DOHH2 (cell line): Measurements from ENCODE around the gene TTI1.

Experiments
- H3F3A ChIP-seq: fragments of 200-600 bp; sonication (generic), shearing (Covaris generic); 2 replicates; pipeline ENCODE4 v1.6.0; 2016; ENCODE audit warnings: antibody characterized with exemption, mild to moderate bottlenecking; ENCODE audit not compliant: control insufficient read depth, insufficient read depth
- H3K27ac ChIP-seq: fragments of 200-600 bp; sonication (generic); 2 replicates; pipeline ENCODE4 v1.5.1; 2014; ENCODE audit warnings: low read depth, mild to moderate bottlenecking, low read length, moderate library complexity
- H3K27me3 ChIP-seq: fragments of 200-600 bp; sonication (generic); 2 replicates; pipeline ENCODE4 v1.6.1; 2014; ENCODE audit warnings: mild to moderate bottlenecking, low read length, mixed read lengths; ENCODE audit not compliant: control insufficient read depth
- H3K36me3 ChIP-seq: fragments of 200-600 bp; sonication (generic); 2 replicates; pipeline ENCODE4 v1.6.1; 2014; ENCODE audit warnings: mild to moderate bottlenecking, low read length, moderate library complexity, mixed read lengths; ENCODE audit not compliant: control insufficient read depth
- H3K4me1 ChIP-seq: fragments of 200-600 bp; sonication (generic); 2 replicates; pipeline ENCODE4 v1.6.1; 2014; ENCODE audit warnings: mild to moderate bottlenecking, low read length, mixed read lengths; ENCODE audit not compliant: control insufficient read depth
- H3K4me2 ChIP-seq: fragments of 200-600 bp; sonication (generic); 2 replicates; pipeline ENCODE4 v1.6.0; 2014; ENCODE audit warnings: mild to moderate bottlenecking, low read length, moderate library complexity
- H3K4me3 ChIP-seq: fragments of 200-600 bp; sonication (generic); 2 replicates; pipeline ENCODE4 v1.5.1; 2014; ENCODE audit warnings: mild to moderate bottlenecking, low read length, mixed read lengths
- H3K79me2 ChIP-seq: fragments of 200-600 bp; sonication (generic); 2 replicates; pipeline ENCODE4 v1.6.1; 2014; ENCODE audit warnings: mild to moderate bottlenecking, low read length, mixed read lengths; ENCODE audit not compliant: control insufficient read depth
- H3K9me2 ChIP-seq: fragments of 200-600 bp; sonication (generic); replicated peaks from 2 replicates; pipeline ENCODE4 v1.6.1; 2014; ENCODE audit warnings: mild to moderate bottlenecking, low read length, mixed read lengths; ENCODE audit not compliant: control insufficient read depth
- H3K9me3 ChIP-seq: fragments of 200-600 bp; sonication (generic); 2 replicates; pipeline ENCODE4 v1.6.1; 2014; ENCODE audit warnings: antibody characterized with exemption, low read length, mixed read lengths; ENCODE audit not compliant: control insufficient read depth, insufficient read depth
- H4K20me1 ChIP-seq: fragments of 200-600 bp; sonication (generic); 2 replicates; pipeline ENCODE4 v1.6.0; 2014; ENCODE audit warnings: low read depth, mild to moderate bottlenecking, antibody characterized with exemption, low read length, moderate library complexity; ENCODE audit not compliant: control insufficient read depth, insufficient read depth
- CTCF ChIP-seq: fragments of 200-600 bp; sonication (generic); IDR thresholded peaks from one replicate; pipeline ENCODE4 v1.5.1; 2014; ENCODE audit warnings: antibody characterized with exemption, mild to moderate bottlenecking, low read depth, low read length; ENCODE audit not compliant: poor library complexity, severe bottlenecking
- EZH2phosphoT487 ChIP-seq: fragments of 200-600 bp; sonication (generic); IDR thresholded peaks from 2 replicates; pipeline ENCODE4 v1.6.1; 2017; ENCODE audit warnings: borderline replicate concordance, mild to moderate bottlenecking, antibody characterized with exemption, low read length, moderate library complexity, mixed read lengths

The TTI1 gene

GRCh38 chr20:37937686-37938085 is 95.6 kb downstream of the TTI1 start:
- no peaks in the 10 kb centered on the region for H3K9me3 ChIP-seq
- no peaks in the 10 kb centered on the region for H4K20me1 ChIP-seq
- TF ChIP-seq EZH2phosphoT487 (no peak), CTCF (no peak)
- no peak overlapping the region for H3K27ac ChIP-seq
- no peaks in the 10 kb centered on the region for H3K36me3 ChIP-seq
- H3K4me3 ChIP-seq, result no peak overlapping the region
- no peaks in the 10 kb centered on the region for H3K9me2 ChIP-seq
- no peak overlapping the region for H3K4me2 ChIP-seq
- H3K27me3 ChIP-seq, result 0 out of 2 replicates have a peak, but pooled peaks cover 2% of the 10 kb centered on the region
- no peaks in the 10 kb centered on the region; the same call in 1 of the 2 replicates for H3K4me1 ChIP-seq
- no peaks in the 10 kb centered on the region for H3F3A ChIP-seq
- no peaks in the 10 kb centered on the region for H3K79me2 ChIP-seq

- no peak overlapping the region for H3K27ac ChIP-seq
- no peaks in the 10 kb centered on the region for H3F3A ChIP-seq
- H3K79me2 ChIP-seq, result no peaks in the 10 kb centered on the region
- H3K36me3 ChIP-seq, result no peaks in the 10 kb centered on the region
- no peak for TF ChIP-seq CTCF
- TF ChIP-seq EZH2phosphoT487, result no peak
- H3K9me2 ChIP-seq, result no peaks in the 10 kb centered on the region
- no peaks in the 10 kb centered on the region for H4K20me1 ChIP-seq
- H3K27me3 ChIP-seq, result 0 out of 2 replicates have a peak, but pooled peaks cover 3% of the 10 kb centered on the region
- H3K4me1 ChIP-seq, result no peaks in the 10 kb centered on the region
- H3K4me3 ChIP-seq, result no peak overlapping the region
- H3K9me3 ChIP-seq, result no peaks in the 10 kb centered on the region
- no peak overlapping the region for H3K4me2 ChIP-seq
These were observed 96.8 kb downstream of the TTI1 start for GRCh38 chr20:37936451-37936850.

- Histone ChIP-seq H3K36me3 (no peaks in the 10 kb centered on the region), H3K4me3 (no peak overlapping the region), H3K4me2 (no peak overlapping the region), H3F3A (no peaks in the 10 kb centered on the region), H3K9me3 (no peaks in the 10 kb centered on the region), H3K4me1 (no peaks in the 10 kb centered on the region), H3K27ac (no peak overlapping the region), H3K9me2 (no peaks in the 10 kb centered on the region), H4K20me1 (no peaks in the 10 kb centered on the region), H3K27me3 (0 out of 2 replicates have a peak, but pooled peaks cover 3% of the 10 kb centered on the region), H3K79me2 (no peaks in the 10 kb centered on the region)
- TF ChIP-seq EZH2phosphoT487 (no peak), CTCF (no peak)
These were observed 97.2 kb downstream of the TTI1 start for GRCh38 chr20:37936041-37936440.

GRCh38 chr20:37935435-37935834 is 97.8 kb downstream of the TTI1 start:
- H3K4me3 ChIP-seq, result no peak overlapping the region
- no peaks in the 10 kb centered on the region for H3K79me2 ChIP-seq
- H3K36me3 ChIP-seq, result no peaks in the 10 kb centered on the region
- H3F3A ChIP-seq, result no peaks in the 10 kb centered on the region
- no peaks in the 10 kb centered on the region for H3K9me3 ChIP-seq
- H3K9me2 ChIP-seq, result no peaks in the 10 kb centered on the region
- no peak for TF ChIP-seq CTCF
- no peak for TF ChIP-seq EZH2phosphoT487
- H3K4me2 ChIP-seq, result no peak overlapping the region
- 0 out of 2 replicates have a peak, but pooled peaks cover 3% of the 10 kb centered on the region for H3K27me3 ChIP-seq
- H4K20me1 ChIP-seq, result no peaks in the 10 kb centered on the region
- no peak overlapping the region for H3K27ac ChIP-seq
- no peaks in the 10 kb centered on the region for H3K4me1 ChIP-seq
